ENCODE measurements around the gene RPUSD2.

The RPUSD2 gene

DNA sequence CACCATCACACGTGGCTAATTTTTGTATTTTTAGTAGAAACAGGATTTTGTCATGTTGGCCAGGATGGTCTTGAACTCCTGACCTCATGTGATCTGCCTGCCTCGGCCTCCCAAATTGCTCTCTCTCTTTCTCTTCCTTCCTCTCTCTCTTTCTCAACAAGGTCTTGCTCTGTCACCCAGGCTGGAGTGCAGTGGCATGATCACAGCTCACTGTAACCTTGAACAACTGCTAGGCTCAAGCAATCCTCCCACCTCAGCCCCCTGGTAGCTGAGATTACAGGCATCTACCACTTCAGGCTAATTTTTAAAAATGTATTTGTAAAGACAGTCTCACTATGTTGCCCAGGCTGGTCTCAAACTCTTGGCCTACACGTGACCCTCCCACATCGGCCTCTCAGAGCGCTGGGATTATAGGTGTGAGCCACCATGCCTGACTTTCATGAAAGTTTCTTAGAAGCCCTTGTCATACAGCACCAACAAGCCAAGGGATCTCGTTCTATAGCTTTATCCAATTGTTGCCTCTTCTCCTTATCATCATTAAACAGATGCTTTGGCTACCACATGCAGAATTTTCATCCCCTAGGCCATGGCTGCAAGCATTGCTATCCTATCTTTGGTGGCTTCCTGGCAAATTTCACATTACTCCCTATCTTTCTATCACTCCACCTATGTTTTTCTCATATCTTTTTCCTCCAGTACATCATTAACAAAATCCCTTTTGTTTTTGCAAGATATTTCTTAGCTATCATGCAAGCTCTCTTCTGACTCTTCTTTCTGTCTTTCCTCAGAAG, 10.0 kb upstream of the RPUSD2 start:
- DNase-seq (ENCODE audit: extremely low read depth, insufficient read length) = no peak
- Histone ChIP-seq H3K4me3 (replicated peaks; ENCODE audit: low read depth, low read length) (peak overlapping the region; percentile 26), H3K36me3 (ENCODE audit: control insufficient read depth, insufficient read depth, low read length) (peaks cover 6% of the 10 kb centered on the region), H3K27me3 (replicated peaks; ENCODE audit: control insufficient read depth, insufficient read depth, low read length) (no peaks in the 10 kb centered on the region)
- TF ChIP-seq, protein P1, sequence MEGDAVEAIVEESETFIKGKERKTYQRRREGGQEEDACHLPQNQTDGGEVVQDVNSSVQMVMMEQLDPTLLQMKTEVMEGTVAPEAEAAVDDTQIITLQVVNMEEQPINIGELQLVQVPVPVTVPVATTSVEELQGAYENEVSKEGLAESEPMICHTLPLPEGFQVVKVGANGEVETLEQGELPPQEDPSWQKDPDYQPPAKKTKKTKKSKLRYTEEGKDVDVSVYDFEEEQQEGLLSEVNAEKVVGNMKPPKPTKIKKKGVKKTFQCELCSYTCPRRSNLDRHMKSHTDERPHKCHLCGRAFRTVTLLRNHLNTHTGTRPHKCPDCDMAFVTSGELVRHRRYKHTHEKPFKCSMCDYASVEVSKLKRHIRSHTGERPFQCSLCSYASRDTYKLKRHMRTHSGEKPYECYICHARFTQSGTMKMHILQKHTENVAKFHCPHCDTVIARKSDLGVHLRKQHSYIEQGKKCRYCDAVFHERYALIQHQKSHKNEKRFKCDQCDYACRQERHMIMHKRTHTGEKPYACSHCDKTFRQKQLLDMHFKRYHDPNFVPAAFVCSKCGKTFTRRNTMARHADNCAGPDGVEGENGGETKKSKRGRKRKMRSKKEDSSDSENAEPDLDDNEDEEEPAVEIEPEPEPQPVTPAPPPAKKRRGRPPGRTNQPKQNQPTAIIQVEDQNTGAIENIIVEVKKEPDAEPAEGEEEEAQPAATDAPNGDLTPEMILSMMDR (IDR thresholded peaks at IDR 0.05; ENCODE audit: insufficient read depth, low read length, poor library complexity, severe bottlenecking) = no peak

- DNase-seq (ENCODE audit: extremely low read depth, insufficient read length) = no peak
- Histone ChIP-seq H3K27me3 (replicated peaks; ENCODE audit: control insufficient read depth, insufficient read depth, low read length) (no peaks in the 10 kb centered on the region), H3K36me3 (ENCODE audit: control insufficient read depth, insufficient read depth, low read length) (peaks cover 2% of the 10 kb centered on the region; the same call in 1 of the 2 replicates), H3K4me3 (replicated peaks; ENCODE audit: low read depth, low read length) (no peak overlapping the region)
- TF ChIP-seq, protein P1 (IDR thresholded peaks at IDR 0.05; ENCODE audit: insufficient read depth, low read length, poor library complexity, severe bottlenecking) = no peak
Observed at GRCh38 chr15:40562691-40563090, 6.4 kb upstream of the RPUSD2 start.

DNA sequence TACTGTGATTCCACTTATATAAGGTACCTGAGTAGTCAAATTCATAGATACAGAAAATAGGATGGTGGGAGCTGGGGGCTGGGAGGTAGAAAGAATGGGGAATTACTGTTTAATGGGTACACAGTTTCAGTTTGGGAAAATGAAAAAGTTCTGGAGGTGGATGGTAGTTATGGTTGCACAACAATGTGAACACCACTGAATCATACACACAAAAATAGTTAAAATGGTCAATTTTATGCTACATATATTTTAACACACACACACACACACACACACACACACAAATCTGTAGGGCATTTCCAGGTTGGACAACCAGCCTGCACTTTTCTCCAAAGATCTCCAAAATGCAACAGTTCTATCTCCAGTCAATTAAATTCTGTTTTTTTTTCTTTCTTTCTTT, 5.7 kb upstream of the RPUSD2 start:
- H3K36me3 ChIP-seq (ENCODE audit: control insufficient read depth, insufficient read depth, low read length) = peaks cover 2% of the 10 kb centered on the region; the same call in 1 of the 2 replicates
- no peaks in the 10 kb centered on the region for H3K27me3 ChIP-seq (replicated peaks; ENCODE audit: control insufficient read depth, insufficient read depth, low read length)
- TF ChIP-seq, protein P1 (IDR thresholded peaks at IDR 0.05; ENCODE audit: insufficient read depth, low read length, poor library complexity, severe bottlenecking) = no peak
- H3K4me3 ChIP-seq (replicated peaks; ENCODE audit: low read depth, low read length) = peak overlapping the region; percentile 97
- DNase-seq (ENCODE audit: extremely low read depth, insufficient read length) = no peak

DNA sequence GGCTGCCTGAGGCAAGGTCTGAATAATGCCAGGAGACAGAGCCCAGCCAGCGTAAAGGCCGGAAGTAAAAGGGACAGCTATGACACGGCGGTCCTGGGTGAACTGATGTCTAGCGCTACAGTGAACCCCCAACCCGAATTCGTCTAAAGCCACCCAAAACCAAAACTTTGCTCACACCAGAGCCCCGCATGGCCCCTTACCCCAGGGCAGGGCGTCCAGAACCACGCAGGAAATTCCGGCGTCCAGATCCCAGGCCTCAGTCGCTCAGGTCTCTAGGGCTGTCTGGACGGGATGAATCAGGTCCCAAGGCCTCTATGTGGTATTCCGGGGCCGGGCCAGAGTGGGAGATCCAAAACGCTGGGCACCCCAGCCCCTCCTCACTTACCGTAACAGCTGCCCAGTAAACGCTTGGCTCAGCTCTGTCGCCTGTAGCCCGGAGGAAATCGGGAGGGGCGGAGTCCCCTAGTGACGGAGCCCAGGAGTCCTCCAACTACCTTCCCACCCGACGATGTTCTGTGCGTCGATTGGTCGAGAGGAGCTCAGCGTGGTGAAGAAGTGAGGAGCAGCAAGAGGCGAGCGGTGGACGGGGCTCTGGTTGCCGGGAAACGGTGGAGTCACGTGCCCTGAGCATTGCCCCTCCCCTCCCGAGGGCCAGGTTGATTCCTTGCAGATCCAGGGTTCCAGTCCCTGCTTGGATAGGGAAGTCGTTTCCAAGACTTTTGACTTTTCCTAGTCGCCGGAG, 4.3 kb upstream of the RPUSD2 start, which contains the start of gene CCDC32:
CCDC32 (minus strand) TSS at position 452 of the 742 bp plus-strand sequence. CDS start 2,027 bp downstream, outside the sequence.
- Histone ChIP-seq H3K36me3 (ENCODE audit: control insufficient read depth, insufficient read depth, low read length) (peaks cover 2% of the 10 kb centered on the region; the same call in 1 of the 2 replicates), H3K27me3 (replicated peaks; ENCODE audit: control insufficient read depth, insufficient read depth, low read length) (no peaks in the 10 kb centered on the region), H3K4me3 (replicated peaks; ENCODE audit: low read depth, low read length) (peak within 1 kb of the TSS; percentile 97)
- TF ChIP-seq, protein P1 (IDR thresholded peaks at IDR 0.05; ENCODE audit: insufficient read depth, low read length, poor library complexity, severe bottlenecking) = no peak
- peak; percentile 90 for DNase-seq (ENCODE audit: extremely low read depth, insufficient read length)

GRCh38 chr15:40565333-40566238, 3.5 kb upstream of the RPUSD2 start:
- TF ChIP-seq, protein P1 (IDR thresholded peaks at IDR 0.05; ENCODE audit: insufficient read depth, low read length, poor library complexity, severe bottlenecking) = no peak
- H3K4me3 ChIP-seq (replicated peaks; ENCODE audit: low read depth, low read length) = peak overlapping the region; percentile 97
- no peak for DNase-seq (ENCODE audit: extremely low read depth, insufficient read length)
- no peaks in the 10 kb centered on the region for H3K27me3 ChIP-seq (replicated peaks; ENCODE audit: control insufficient read depth, insufficient read depth, low read length)
- peaks cover 2% of the 10 kb centered on the region; the same call in 1 of the 2 replicates for H3K36me3 ChIP-seq (ENCODE audit: control insufficient read depth, insufficient read depth, low read length)
